AG04450 (cell line): ENCODE measurements around the gene CAND1. TPM values are rescaled to one million over a fixed set of nuclear protein-coding genes. Genes with fewer than 3 reads are reported as not detected.

ENCODE experiments used
- CTCF ChIA-PET: fragments of 300-600, 350-600 bp; formaldehyde crosslinking; extraction: SDS; loops from one replicate; lab custom pipeline; 2022; ENCODE audit warnings: antibody characterized with exemption, inconsistent platforms; lab: Charles Lee
- POLR2A ChIA-PET: fragments of 350-600 bp; formaldehyde crosslinking; extraction: SDS; loops from one replicate; lab custom pipeline; 2021; ENCODE audit warnings: antibody characterized with exemption, inconsistent platforms; lab: Yijun Ruan, JAX
- DNase-seq: peaks from one replicate; pipeline ENCODE4 v3.0.0-alpha.2; 2011; ENCODE audit warnings: low read depth, low spot score
- H3K27ac ChIP-seq: one replicate; pipeline ENCODE4 v1.5.1; 2012; ENCODE audit warnings: low read depth, low read length, control low read depth
- H3K27me3 ChIP-seq: one replicate; pipeline ENCODE4 v1.6.0; 2012; ENCODE audit warnings: low read length; ENCODE audit not compliant: control insufficient read depth, insufficient read depth
- H3K4me3 ChIP-seq: 2 replicates; pipeline ENCODE4 v1.5.1; 2011; ENCODE audit warnings: mild to moderate bottlenecking, low read depth, low read length, control low read depth
- H3K9me3 ChIP-seq: 2 replicates; pipeline ENCODE4 v1.5.1; 2012; ENCODE audit warnings: low read length; ENCODE audit not compliant: control insufficient read depth, insufficient read depth
- CTCF ChIP-seq: IDR thresholded peaks from 2 replicates; pipeline ENCODE4 v1.5.1; 2011; ENCODE audit warnings: low read depth, low read length, control low read depth, inconsistent platforms
- polyA plus RNA-seq: library from polyadenylated mRNA; depleted of rRNA; stranded (reverse); fragments of >200 nt; gene quantifications from 2 replicates; pipeline ENCODE4 v1.2.3, GENCODE V29; 2011

Gene CAND1
- polyA plus RNA-seq, 1 experiment = 134 TPM

DNA sequence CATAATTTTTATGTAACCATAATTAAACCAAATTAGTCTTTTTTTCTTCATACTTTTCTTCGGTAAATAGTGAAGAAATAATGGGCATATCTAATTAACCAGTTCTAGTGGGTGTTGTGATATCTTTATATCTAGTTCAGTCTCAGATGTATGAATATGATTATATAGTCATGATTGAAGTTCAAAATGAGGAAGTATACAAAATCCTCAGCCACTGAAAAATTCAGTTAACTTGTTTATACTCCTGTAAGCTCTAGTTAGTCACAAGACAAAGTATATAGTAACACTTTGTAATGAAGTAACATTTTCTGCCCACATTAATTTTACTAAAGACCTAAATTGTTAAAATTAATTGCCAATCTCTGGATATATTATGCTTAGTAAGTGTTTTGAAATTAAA is 46.5 kb downstream of the CAND1 start:
- no peak for TF ChIP-seq CTCF
- Histone ChIP-seq H3K9me3 (no peaks in the 10 kb centered on the region), H3K27ac (no peak overlapping the region), H3K4me3 (no peak overlapping the region), H3K27me3 (no peaks in the 10 kb centered on the region)
- DNase-seq = no peak
- ChIA-PET POLR2A (interaction anchor here (0.6 kb wide), 2 partner anchors 9 to 42 kb away, joined by 5 to 8 read pairs; no protein-coding TSS in a partner anchor), CTCF (interaction anchor here (0.6 kb wide), 1 partner anchor 247 kb away, joined by 3 read pairs; no protein-coding TSS in a partner anchor)

- ChIA-PET POLR2A (no interaction called here), CTCF (no interaction called here)
- Histone ChIP-seq H3K27ac (no peak overlapping the region), H3K9me3 (peaks cover 14% of the 10 kb centered on the region), H3K27me3 (no peaks in the 10 kb centered on the region), H3K4me3 (no peak overlapping the region)
- TF ChIP-seq CTCF = no peak
- no peak for DNase-seq
Measured at GRCh38 chr12:67318786-67319185, 49.6 kb downstream of the CAND1 start.

DNA sequence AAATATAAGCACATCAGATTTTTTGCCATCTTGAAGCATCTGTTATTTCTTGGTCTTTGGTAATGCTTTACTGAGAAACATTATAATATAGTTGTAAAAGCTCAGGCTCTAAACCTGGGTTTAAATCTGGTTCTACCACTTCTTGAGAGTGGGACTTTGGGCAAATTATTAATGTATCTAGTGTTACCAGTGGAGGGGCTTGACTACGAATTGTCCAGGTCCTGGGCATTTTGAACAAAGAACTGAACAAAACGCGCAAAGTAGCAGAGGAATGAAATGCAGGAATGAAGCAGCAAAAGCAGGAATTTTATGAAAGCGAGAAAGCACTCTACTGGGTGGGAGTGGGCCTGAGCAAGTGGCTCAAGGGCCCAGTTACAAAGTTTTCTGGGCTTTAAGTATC is 50.8 kb downstream of the CAND1 start:
- Histone ChIP-seq H3K9me3 (peaks cover 15% of the 10 kb centered on the region), H3K4me3 (no peak overlapping the region), H3K27me3 (no peaks in the 10 kb centered on the region), H3K27ac (no peak overlapping the region)
- TF ChIP-seq CTCF = no peak
- no peak for DNase-seq
- ChIA-PET CTCF (no interaction called here), POLR2A (no interaction called here)

- DNase-seq = no peak
- TF ChIP-seq CTCF = no peak
- no peak overlapping the region for H3K27ac ChIP-seq
- H3K9me3 ChIP-seq = peaks cover 15% of the 10 kb centered on the region
- no peak overlapping the region for H3K4me3 ChIP-seq
- ChIA-PET CTCF (no interaction called here), POLR2A (no interaction called here)
- H3K27me3 ChIP-seq = no peaks in the 10 kb centered on the region
Measured at GRCh38 chr12:67320614-67321295, 51.6 kb downstream of the CAND1 start.

DNA sequence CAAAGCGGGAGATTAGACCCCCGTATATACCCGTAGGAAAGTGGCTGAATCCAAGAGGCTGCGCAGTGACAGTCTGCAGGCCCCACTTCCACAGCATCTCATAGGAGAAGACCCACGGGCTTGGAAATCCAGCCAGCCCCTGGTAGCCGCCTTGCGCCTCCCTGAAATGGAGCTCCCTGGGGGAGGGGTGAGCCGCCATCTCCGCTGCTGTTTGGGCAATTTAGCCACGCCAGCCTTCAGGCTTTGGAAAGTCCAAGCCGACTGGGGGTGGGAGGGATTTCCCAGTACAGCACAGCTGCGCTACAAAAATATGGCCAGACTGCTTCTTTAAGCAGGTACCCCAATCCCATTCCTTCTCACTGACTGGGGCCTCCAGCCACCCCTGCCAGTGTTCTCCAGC is 53.4 kb downstream of the CAND1 start:
- Histone ChIP-seq H3K9me3 (peaks cover 15% of the 10 kb centered on the region), H3K27ac (no peak overlapping the region), H3K27me3 (no peaks in the 10 kb centered on the region), H3K4me3 (no peak overlapping the region)
- ChIA-PET POLR2A (interaction anchor here (1.3 kb wide), 1 partner anchor 54 kb away, joined by 5 read pairs; the partner anchor contains the start of gene CAND1), CTCF (no interaction called here)
- no peak for TF ChIP-seq CTCF
- DNase-seq = no peak
